Endothelial cell of umbilical vein (primary cell): Measurements from ENCODE around the gene EIF4B. TPM values are rescaled to one million over a fixed set of nuclear protein-coding genes. Genes with fewer than 3 reads are reported as not detected.

Source experiments
- BruUV-seq: library from RNA; stranded (reverse); fragments of 400-500 nt; replicated peaks from 2 replicates; lab custom pipeline; 2021; lab: Mats Ljungman, UMichigan
- CTCF ChIA-PET: fragments of 300-600, 350-600 bp; sonication (Branson Sonifier 250); formaldehyde crosslinking; loops from one replicate; lab custom pipeline; 2021; ENCODE audit warnings: antibody characterized with exemption, inconsistent platforms; lab: Charles Lee
- POLR2A ChIA-PET: fragments of 300-600, 350-600 bp; sonication (Branson Sonifier 250); formaldehyde crosslinking; loops from one replicate; lab custom pipeline; 2021; ENCODE audit warnings: antibody characterized with exemption, inconsistent platforms; lab: Charles Lee
- DNase-seq: peaks from one replicate; pipeline ENCODE4 v3.0.0-alpha.2; 2011; ENCODE audit warnings: low read depth, low spot score
- FAIRE-seq: peaks from 2 replicates; lab custom pipeline; 2011; peaks lifted over from hg19 to GRCh38; lab: Jason Lieb, UNC
- H2AFZ ChIP-seq: 2 replicates; pipeline ENCODE4 v1.6.0; 2012; ENCODE audit warnings: low read depth, low read length, control low read depth, inconsistent platforms
- H3K27ac ChIP-seq: 2 replicates; pipeline ENCODE4 v1.5.1; 2011; ENCODE audit warnings: low read depth, mild to moderate bottlenecking, control low read depth, low read length, moderate library complexity; ENCODE audit not compliant: insufficient read depth
- H3K27me3 ChIP-seq, 2 experiments: 2 replicates each; pipeline versions ENCODE4 v1.6.0 to v1.6.1; 2011; ENCODE audit warnings: low read length in 2 of 2, mixed read lengths in 1 of 2; ENCODE audit not compliant: control insufficient read depth in 2 of 2, insufficient read depth in 2 of 2
- H3K36me3 ChIP-seq, 2 experiments: 2 replicates in 1 of 2; 3 replicates in 1 of 2; pipeline ENCODE4 v1.5.1; 2011; ENCODE audit warnings: low read length in 2 of 2, mild to moderate bottlenecking in 1 of 2, moderate library complexity in 1 of 2; ENCODE audit not compliant: control insufficient read depth in 2 of 2, insufficient read depth in 2 of 2; ENCODE audit errors: extremely low read depth in 1 of 2
- H3K4me1 ChIP-seq: 3 replicates; pipeline ENCODE4 v1.5.1; 2011; ENCODE audit warnings: mild to moderate bottlenecking, low read length; ENCODE audit not compliant: control insufficient read depth, insufficient read depth; ENCODE audit errors: extremely low read depth
- H3K4me2 ChIP-seq: 2 replicates; pipeline ENCODE4 v1.6.1; 2011; ENCODE audit warnings: low read length, control low read depth, mixed read lengths; ENCODE audit not compliant: insufficient read depth
- H3K4me3 ChIP-seq, 3 experiments: fragments of 200-600 bp in 1 of 3; sonication (generic), shearing (Covaris generic) in 1 of 3; replicated peaks in 1 of 3; 2 replicates each; pipeline ENCODE4 v1.5.1; 2011 to 2016; ENCODE audit warnings: control low read depth in 3 of 3, low read length in 3 of 3, mild to moderate bottlenecking in 2 of 3, inconsistent platforms in 1 of 3, low read depth in 1 of 3, moderate library complexity in 1 of 3; ENCODE audit not compliant: insufficient read depth in 1 of 3
- H3K79me2 ChIP-seq: 2 replicates; pipeline ENCODE4 v1.6.0; 2012; ENCODE audit warnings: low read length, inconsistent platforms; ENCODE audit not compliant: control insufficient read depth, insufficient read depth
- H3K9ac ChIP-seq: replicated peaks from 2 replicates; pipeline ENCODE3; 2011; ENCODE audit warnings: low read length, control low read depth; ENCODE audit not compliant: insufficient read depth; ENCODE audit errors: extremely low read depth
- H3K9me1 ChIP-seq: replicated peaks from 3 replicates; pipeline ENCODE4 v1.6.0; 2011; ENCODE audit warnings: mild to moderate bottlenecking, low read length; ENCODE audit not compliant: control insufficient read depth, insufficient read depth; ENCODE audit errors: extremely low read depth
- H3K9me3 ChIP-seq: replicated peaks from 2 replicates; pipeline ENCODE4 v1.5.1; 2012; ENCODE audit warnings: low read length, inconsistent platforms; ENCODE audit not compliant: control insufficient read depth, insufficient read depth
- H4K20me1 ChIP-seq: replicated peaks from 2 replicates; pipeline ENCODE3; 2011; ENCODE audit warnings: mild to moderate bottlenecking, low read length; ENCODE audit not compliant: control insufficient read depth, insufficient read depth; ENCODE audit errors: extremely low read depth
- EZH2 ChIP-seq: IDR thresholded peaks from 2 replicates; pipeline ENCODE4 v1.6.1; 2012; ENCODE audit warnings: borderline replicate concordance, low read depth, mild to moderate bottlenecking, moderate library complexity, low read length, inconsistent platforms; ENCODE audit not compliant: severe bottlenecking
- FOS ChIP-seq: IDR thresholded peaks from 2 replicates; pipeline ENCODE4 v1.6.1; 2011; ENCODE audit warnings: mild to moderate bottlenecking, low read length, moderate library complexity, borderline replicate concordance; ENCODE audit not compliant: insufficient read depth
- GATA2 ChIP-seq: IDR thresholded peaks from 2 replicates; pipeline ENCODE4 v1.7.0; 2011; ENCODE audit warnings: low read depth, mild to moderate bottlenecking, moderate library complexity, mixed read lengths, low read length; ENCODE audit not compliant: insufficient read length, insufficient read depth
- JUN ChIP-seq: IDR thresholded peaks from 2 replicates; pipeline ENCODE4 v1.6.1; 2011; ENCODE audit warnings: borderline replicate concordance, low read depth; ENCODE audit not compliant: insufficient read length, insufficient read depth
- MYC ChIP-seq: IDR thresholded peaks from one replicate; pipeline ENCODE4 v1.6.1; 2011; ENCODE audit warnings: mild to moderate bottlenecking, low read depth, low read length
- POLR2A ChIP-seq: IDR thresholded peaks from 2 replicates; pipeline ENCODE4 v1.6.1; 2012; ENCODE audit warnings: low read depth, mild to moderate bottlenecking, control low read depth, low read length
- POLR2AphosphoS5 ChIP-seq: IDR thresholded peaks from 2 replicates; pipeline ENCODE4 v1.6.1; 2012; ENCODE audit warnings: low read depth, mild to moderate bottlenecking, control low read depth, low read length, moderate library complexity; ENCODE audit not compliant: insufficient read depth
- dilution Hi-C: fragments of 300-500 bp; cut with MboI; formaldehyde crosslinking; loops from one replicate; pipeline ENCODE4 v1.15.0; 2019; ENCODE audit warnings: low sequenced_read_pairs; ENCODE audit not compliant: extremely low pct_ligation_motif_present
- intact Hi-C: fragments of 100-400 bp; cut with micrococcal nuclease; formaldehyde crosslinking; loops from one replicate; pipeline ENCODE4 v1.10.0; 2022
- polyA plus RNA-seq, 4 experiments: library from polyadenylated mRNA; depleted of rRNA in 3 of 4; stranded (reverse) in 3 of 4; unstranded in 1 of 4; fragments of >200 nt; gene quantifications; 2 replicates each; pipeline versions ENCODE4 v1.2.1 to v1.2.3, GENCODE V29; 2011 to 2012; ENCODE audit warnings: missing spikeins in 1 of 4
- total RNA-seq: library from RNA; stranded (reverse); gene quantifications from 2 replicates; pipeline ENCODE4 v1.2.3, GENCODE V29; 2021
- TF ChIP-seq, protein P1 (sequence below), 2 donors: IDR thresholded peaks; 1 replicate in 1 of 2; 2 replicates in 1 of 2; pipeline ENCODE4 v1.5.1; 2011; ENCODE audit warnings: low read length in 2 of 2, mild to moderate bottlenecking in 2 of 2, moderate library complexity in 2 of 2, control low read depth in 1 of 2, inconsistent platforms in 1 of 2, low read depth in 1 of 2; ENCODE audit not compliant: insufficient read depth in 1 of 2; ENCODE audit errors: extremely low read depth in 1 of 2
- TF ChIP-seq, protein P2 (sequence below): IDR thresholded peaks from 2 replicates; pipeline ENCODE4 v1.6.1; 2011; ENCODE audit not compliant: insufficient read depth, insufficient read length

The EIF4B gene
- total and polyA plus RNA-seq, 2 donors (not counting 3 experiments of a cell fraction or from before 2014, with no cell fraction given) = 233 to 382 TPM

DNA sequence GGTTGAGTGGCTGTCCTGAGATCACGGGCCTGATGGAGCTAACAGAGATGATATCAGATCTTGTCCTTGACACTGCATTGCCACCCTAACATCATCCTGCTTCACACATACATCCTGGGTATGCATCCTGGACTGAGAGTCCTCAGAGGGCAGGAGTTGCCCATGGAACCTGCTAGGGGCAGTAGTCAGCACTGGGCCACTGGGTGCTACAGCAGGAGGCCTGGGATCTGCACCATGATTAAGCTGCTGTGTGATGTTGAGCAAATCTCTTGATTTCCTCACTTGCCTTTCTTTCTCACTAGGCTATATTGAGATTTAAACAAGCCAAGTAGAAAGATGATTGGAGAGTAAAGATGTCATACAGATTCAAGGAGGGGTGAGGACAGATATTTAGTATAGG, 22.1 kb upstream of the EIF4B start:
- no peaks in the 10 kb centered on the region for H3K4me1 ChIP-seq
- TF ChIP-seq GATA2 = no peak
- TF ChIP-seq, protein P1, sequence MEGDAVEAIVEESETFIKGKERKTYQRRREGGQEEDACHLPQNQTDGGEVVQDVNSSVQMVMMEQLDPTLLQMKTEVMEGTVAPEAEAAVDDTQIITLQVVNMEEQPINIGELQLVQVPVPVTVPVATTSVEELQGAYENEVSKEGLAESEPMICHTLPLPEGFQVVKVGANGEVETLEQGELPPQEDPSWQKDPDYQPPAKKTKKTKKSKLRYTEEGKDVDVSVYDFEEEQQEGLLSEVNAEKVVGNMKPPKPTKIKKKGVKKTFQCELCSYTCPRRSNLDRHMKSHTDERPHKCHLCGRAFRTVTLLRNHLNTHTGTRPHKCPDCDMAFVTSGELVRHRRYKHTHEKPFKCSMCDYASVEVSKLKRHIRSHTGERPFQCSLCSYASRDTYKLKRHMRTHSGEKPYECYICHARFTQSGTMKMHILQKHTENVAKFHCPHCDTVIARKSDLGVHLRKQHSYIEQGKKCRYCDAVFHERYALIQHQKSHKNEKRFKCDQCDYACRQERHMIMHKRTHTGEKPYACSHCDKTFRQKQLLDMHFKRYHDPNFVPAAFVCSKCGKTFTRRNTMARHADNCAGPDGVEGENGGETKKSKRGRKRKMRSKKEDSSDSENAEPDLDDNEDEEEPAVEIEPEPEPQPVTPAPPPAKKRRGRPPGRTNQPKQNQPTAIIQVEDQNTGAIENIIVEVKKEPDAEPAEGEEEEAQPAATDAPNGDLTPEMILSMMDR (IDR thresholded peaks at IDR 0.05; ENCODE audit: extremely low read depth in 1 of 2, insufficient read depth in 1 of 2, low read depth in 1 of 2, low read length in 2 of 2) = peak in 1 of 2 donors; percentile 6
- no peaks in the 10 kb centered on the region for H3K36me3 ChIP-seq
- POLR2A ChIA-PET = no interaction called here
- dilution Hi-C loops (loop anchor here (25.0 kb wide), 1 partner anchor 97 kb away; no protein-coding TSS in a partner anchor), intact Hi-C loops (loop anchor here (5.0 to 10.0 kb wide), 2 partner anchors 292 to 829 kb away; no protein-coding TSS in a partner anchor)
- FAIRE-seq (no peak), DNase-seq (no peak)
- CTCF ChIA-PET = interaction anchor here (1.3 to 12.6 kb wide), 2 partner anchors 99 to 611 kb away, joined by 5 to 921 read pairs; no protein-coding TSS in a partner anchor
- H3K9ac ChIP-seq = no peak overlapping the region
- BruUV-seq = no TSS peak
- H3K9me1 ChIP-seq = no peaks in the 10 kb centered on the region
- peaks cover 3 to 8% of the 10 kb centered on the region in 2 experiments for H3K27me3 ChIP-seq
- no peaks in the 10 kb centered on the region for H3K9me3 ChIP-seq
- no peak overlapping the region for H3K4me3 ChIP-seq
- no peak overlapping the region for H3K27ac ChIP-seq
- no peaks in the 10 kb centered on the region for H3K79me2 ChIP-seq
- no peak overlapping the region for H3K4me2 ChIP-seq
- H2AFZ ChIP-seq = no peak overlapping the region
- no peaks in the 10 kb centered on the region for H4K20me1 ChIP-seq

DNA sequence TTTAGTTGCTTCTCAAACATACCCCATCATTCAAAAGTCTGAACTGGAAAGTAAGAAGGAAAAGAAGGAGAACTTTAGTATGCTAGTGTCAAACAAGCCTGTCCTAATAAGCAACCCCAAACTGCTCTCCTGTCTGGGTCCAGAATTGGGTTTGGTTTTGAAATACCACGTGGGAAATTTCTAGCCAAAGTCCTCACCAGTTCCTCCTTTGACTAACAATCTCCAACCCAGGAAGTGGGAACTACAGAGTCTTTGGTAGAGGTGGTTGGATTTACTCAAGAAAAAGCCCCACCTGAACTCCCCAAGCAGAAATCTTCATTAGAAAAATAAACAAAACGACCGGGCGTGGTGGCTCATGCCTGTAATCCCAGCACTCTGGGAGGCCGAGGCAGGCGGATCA, 17.4 kb upstream of the EIF4B start:
- dilution Hi-C loops = loop anchor here (25.0 kb wide), 1 partner anchor 102 kb away; no protein-coding TSS in a partner anchor
- no TSS peak for BruUV-seq
- Histone ChIP-seq H3K27me3 (peaks cover 3 to 10% of the 10 kb centered on the region in 2 experiments), H3K9me3 (no peaks in the 10 kb centered on the region), H3K36me3 (no peaks in the 10 kb centered on the region), H3K4me2 (no peak overlapping the region), H2AFZ (no peak overlapping the region), H3K4me3 (no peak overlapping the region), H3K27ac (no peak overlapping the region), H4K20me1 (no peaks in the 10 kb centered on the region), H3K4me1 (no peaks in the 10 kb centered on the region), H3K9ac (no peak overlapping the region), H3K9me1 (no peaks in the 10 kb centered on the region), H3K79me2 (no peaks in the 10 kb centered on the region)
- ChIA-PET POLR2A (no interaction called here), CTCF (interaction anchor here (1.4 to 12.6 kb wide), 2 partner anchors 8 to 104 kb away, joined by 6 to 921 read pairs; no protein-coding TSS in a partner anchor)
- intact Hi-C loops = loop anchor here (10.0 kb wide), 1 partner anchor 834 kb away; no protein-coding TSS in a partner anchor
- FAIRE-seq (no peak), DNase-seq (no peak)
- TF ChIP-seq EZH2 = no peak
- TF ChIP-seq, protein P1 (IDR thresholded peaks at IDR 0.05; ENCODE audit: extremely low read depth in 1 of 2, insufficient read depth in 1 of 2, low read depth in 1 of 2, low read length in 2 of 2) = no peak
- TF ChIP-seq FOS = no peak
- TF ChIP-seq POLR2A = no peak
- no peak for TF ChIP-seq JUN
- TF ChIP-seq POLR2AphosphoS5 = no peak
- TF ChIP-seq MYC = no peak
- TF ChIP-seq, protein P2, sequence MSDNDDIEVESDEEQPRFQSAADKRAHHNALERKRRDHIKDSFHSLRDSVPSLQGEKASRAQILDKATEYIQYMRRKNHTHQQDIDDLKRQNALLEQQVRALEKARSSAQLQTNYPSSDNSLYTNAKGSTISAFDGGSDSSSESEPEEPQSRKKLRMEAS = no peak
- no peak for TF ChIP-seq GATA2
